PC-9 (cell line): ENCODE results near the gene GRIN2A.

Source experiments
- CTCF ChIP-seq: fragments of 200-600 bp; sonication (generic); conservative IDR thresholded peaks from 2 replicates; pipeline ENCODE4 v1.6.1; 2017; ENCODE audit warnings: mixed run types, antibody characterized with exemption, mild to moderate bottlenecking, moderate library complexity
- EZH2 ChIP-seq: fragments of 200-600 bp; sonication (generic); IDR thresholded peaks from 2 replicates; pipeline ENCODE4 v1.8.0; 2017; ENCODE audit warnings: antibody characterized with exemption, low read depth

DNA sequence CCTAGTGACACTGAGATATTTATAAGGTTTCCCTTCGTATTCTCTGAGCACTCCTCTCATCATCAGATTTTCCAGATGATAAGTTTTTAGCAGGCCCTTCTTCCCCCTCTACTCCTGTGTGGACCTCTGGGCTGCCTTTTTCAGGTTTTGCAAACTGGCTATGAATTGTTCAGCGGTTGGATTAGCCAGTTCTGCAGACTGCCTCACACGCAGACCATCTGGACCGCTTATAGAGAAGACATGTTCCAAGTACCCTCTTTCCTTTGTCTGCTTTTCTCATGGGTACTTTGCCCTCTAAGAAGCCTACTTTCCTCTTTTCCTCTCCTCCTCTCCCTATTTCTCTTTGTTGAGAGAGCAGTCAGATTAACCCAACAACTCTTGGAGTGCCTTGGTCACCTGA lies 111.6 kb downstream of the GRIN2A start:
- TF ChIP-seq CTCF (no peak), EZH2 (no peak)
